ENCODE data around the gene OR6B2. TPM values are rescaled to one million over a fixed set of nuclear protein-coding genes. Genes with fewer than 3 reads are reported as not detected.
"Not testable (repeated sequence)": the region's sequence is repeated elsewhere in the genome, so short reads cannot be mapped to it uniquely, and the experiment has no call there.

OR6B2 gene
- total and polyA plus RNA-seq, 10 donors: not detected

- Histone ChIP-seq H3K36me3 (no peaks in the 10 kb centered on the region), H3K4me1 (no peaks in the 10 kb centered on the region), H3K27me3 (replicated peaks in 1 of 7) (peaks cover 0 to 63% (median 7%) of the 10 kb centered on the region in 7 donors), H3K4me3 (no peak overlapping the region), H3K9me3 (no peaks in the 10 kb centered on the region), H3K27ac (no peak overlapping the region)
- TF ChIP-seq POLR2A (IDR thresholded peaks at IDR 0.05) (no peak), POLR2AphosphoS5 (IDR thresholded peaks at IDR 0.05) (no peak)
- TF ChIP-seq, protein P1, sequence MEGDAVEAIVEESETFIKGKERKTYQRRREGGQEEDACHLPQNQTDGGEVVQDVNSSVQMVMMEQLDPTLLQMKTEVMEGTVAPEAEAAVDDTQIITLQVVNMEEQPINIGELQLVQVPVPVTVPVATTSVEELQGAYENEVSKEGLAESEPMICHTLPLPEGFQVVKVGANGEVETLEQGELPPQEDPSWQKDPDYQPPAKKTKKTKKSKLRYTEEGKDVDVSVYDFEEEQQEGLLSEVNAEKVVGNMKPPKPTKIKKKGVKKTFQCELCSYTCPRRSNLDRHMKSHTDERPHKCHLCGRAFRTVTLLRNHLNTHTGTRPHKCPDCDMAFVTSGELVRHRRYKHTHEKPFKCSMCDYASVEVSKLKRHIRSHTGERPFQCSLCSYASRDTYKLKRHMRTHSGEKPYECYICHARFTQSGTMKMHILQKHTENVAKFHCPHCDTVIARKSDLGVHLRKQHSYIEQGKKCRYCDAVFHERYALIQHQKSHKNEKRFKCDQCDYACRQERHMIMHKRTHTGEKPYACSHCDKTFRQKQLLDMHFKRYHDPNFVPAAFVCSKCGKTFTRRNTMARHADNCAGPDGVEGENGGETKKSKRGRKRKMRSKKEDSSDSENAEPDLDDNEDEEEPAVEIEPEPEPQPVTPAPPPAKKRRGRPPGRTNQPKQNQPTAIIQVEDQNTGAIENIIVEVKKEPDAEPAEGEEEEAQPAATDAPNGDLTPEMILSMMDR (IDR thresholded peaks at IDR 0.05 in 8 of 11, conservative IDR thresholded peaks at IDR 0.05 in 3 of 11): no peak
- no peak for DNase-seq
- intact Hi-C loops (cut with DNase I; ENCODE audit: low total_unique reads): no loop called here
- WGBS, 5 donors: 69 to 81% (median 78%) methylated on average over 9 of the region's 9 CpGs
These were observed 18.0 kb upstream of the OR6B2 start for GRCh38 chr2:240048237-240048636.

DNA sequence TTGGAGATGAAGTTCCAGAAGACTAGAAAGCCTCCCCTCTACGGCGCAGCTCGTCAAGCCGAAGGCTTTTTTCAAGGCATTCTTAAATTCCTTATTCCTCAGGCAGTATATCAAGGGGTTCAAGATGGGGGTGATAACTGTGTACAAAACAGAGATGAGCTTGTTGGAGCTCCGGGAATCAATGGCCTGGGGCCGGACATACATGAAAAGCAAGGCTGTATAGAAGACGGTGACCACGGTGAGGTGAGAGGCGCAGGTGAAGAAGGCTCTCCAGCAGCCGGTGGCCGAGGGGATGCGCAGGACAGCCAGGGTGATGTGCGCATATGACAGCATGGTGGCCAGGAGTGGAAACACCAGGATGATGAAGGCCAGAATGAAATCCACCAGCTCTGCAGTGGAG, 14.9 kb upstream of the OR6B2 start:
- H3K36me3 ChIP-seq: no peaks in the 10 kb centered on the region
- peaks cover 0 to 73% (median 4%) of the 10 kb centered on the region in 7 donors for H3K27me3 ChIP-seq (replicated peaks in 1 of 7)
- no peaks in the 10 kb centered on the region for H3K4me1 ChIP-seq
- WGBS, 5 donors: 86 to 97% (median 92%) methylated on average over 12 to 13 of the region's 13 CpGs
- H3K4me3 ChIP-seq: no peak overlapping the region
- H3K9me3 ChIP-seq: no peaks in the 10 kb centered on the region
- H3K27ac ChIP-seq: no peak overlapping the region
- no peak for DNase-seq
- intact Hi-C loops (cut with DNase I; ENCODE audit: low total_unique reads): no loop called here
- TF ChIP-seq POLR2AphosphoS5 (IDR thresholded peaks at IDR 0.05) (no peak), POLR2A (IDR thresholded peaks at IDR 0.05) (no peak)
- TF ChIP-seq, protein P1 (IDR thresholded peaks at IDR 0.05 in 8 of 11, conservative IDR thresholded peaks at IDR 0.05 in 3 of 11): no peak

DNA sequence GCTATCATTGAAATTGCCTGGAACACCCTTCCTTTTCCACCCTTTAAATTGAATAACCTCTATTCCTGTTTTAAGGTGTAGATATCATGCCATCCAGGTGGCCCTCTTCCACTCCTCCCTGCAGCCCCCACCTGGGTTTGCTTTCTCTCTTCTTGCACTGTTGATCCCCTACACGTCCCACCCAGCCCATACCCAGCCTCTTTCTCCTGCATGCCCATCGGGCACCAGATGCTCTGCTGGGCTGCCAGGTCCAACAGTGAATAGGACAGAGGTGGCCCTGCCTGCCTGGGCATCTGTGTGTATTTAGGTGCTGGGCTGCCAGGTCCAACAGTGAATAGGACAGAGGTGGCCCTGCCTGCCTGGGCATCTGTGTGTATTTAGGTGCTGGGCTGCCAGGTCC, 13.9 kb upstream of the OR6B2 start:
- DNase-seq; H3K36me3 ChIP-seq; intact Hi-C loops (cut with DNase I; ENCODE audit: low total_unique reads); H3K27ac ChIP-seq; H3K4me3 ChIP-seq; H3K9me3 ChIP-seq; H3K4me1 ChIP-seq: not testable (repeated sequence)
- 55 to 92% (median 64%) methylated on average over 2 of the region's 2 CpGs for WGBS, 5 donors
- peaks cover 0 to 76% (median 4%) of the 10 kb centered on the region in 7 donors for H3K27me3 ChIP-seq (replicated peaks in 1 of 7)

DNA sequence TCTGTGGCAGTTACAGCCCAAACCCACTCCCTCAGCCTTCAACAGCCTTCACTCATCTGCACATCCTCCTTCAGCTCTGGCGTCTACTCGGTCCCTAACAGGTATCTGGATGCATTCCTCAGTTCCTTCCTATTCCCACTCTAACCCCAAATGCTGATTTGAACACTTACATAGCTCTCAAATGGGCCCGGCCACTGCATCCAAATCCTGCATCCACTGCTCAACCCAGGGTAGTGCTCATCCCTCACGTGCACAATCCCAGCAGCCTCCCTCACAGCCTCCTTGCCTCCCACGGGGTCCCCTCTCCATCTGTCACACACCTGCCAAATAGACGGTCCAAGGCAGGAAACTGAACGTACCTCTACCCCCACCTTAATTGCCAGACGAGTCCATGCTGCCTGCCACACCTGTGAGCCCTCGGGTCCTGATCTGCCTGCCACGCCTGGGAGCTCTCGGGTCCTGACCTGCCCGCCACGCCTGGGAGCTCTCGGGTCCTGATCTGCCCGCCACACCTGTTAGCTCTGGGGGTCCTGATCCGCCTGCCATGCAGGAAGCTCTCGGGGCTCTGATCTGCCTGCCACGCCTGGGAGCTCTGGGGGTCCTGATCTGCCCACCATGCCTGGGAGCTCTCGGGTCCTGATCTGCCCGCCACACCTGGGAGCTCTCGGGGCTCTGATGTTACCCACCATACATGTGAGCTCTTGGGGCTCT, 13.2 kb upstream of the OR6B2 start:
- TF ChIP-seq POLR2AphosphoS5 (IDR thresholded peaks at IDR 0.05) (no peak), POLR2A (IDR thresholded peaks at IDR 0.05) (no peak)
- TF ChIP-seq, protein P1 (IDR thresholded peaks at IDR 0.05 in 8 of 11, conservative IDR thresholded peaks at IDR 0.05 in 3 of 11): no peak
- DNase-seq: no peak
- Histone ChIP-seq H3K27me3 (replicated peaks in 1 of 7) (peaks cover 0 to 70% (median 4%) of the 10 kb centered on the region in 7 donors), H3K4me1 (no peaks in the 10 kb centered on the region), H3K36me3 (no peaks in the 10 kb centered on the region), H3K27ac (no peak overlapping the region), H3K9me3 (no peaks in the 10 kb centered on the region), H3K4me3 (no peak overlapping the region)
- WGBS, 5 donors: 82 to 88% (median 84%) methylated on average over 21 of the region's 21 CpGs
- intact Hi-C loops (cut with DNase I; ENCODE audit: low total_unique reads): no loop called here

Data from spleen (tissue), 11 donors.